GM18858 (cell line): ENCODE results near the gene FGG.

ENCODE experiments used
- ATAC-seq: cut with Tn5 transposase; IDR thresholded peaks from one replicate; pipeline ENCODE4 v1.9.1; 2021; ENCODE audit not compliant: unreplicated experiment

The FGG gene

GRCh38 chr4:154588198-154588597 is 24.3 kb downstream of the FGG start:
- ATAC-seq: no peak

- ATAC-seq: no peak
Measured at GRCh38 chr4:154586296-154587033, 26.0 kb downstream of the FGG start.

DNA sequence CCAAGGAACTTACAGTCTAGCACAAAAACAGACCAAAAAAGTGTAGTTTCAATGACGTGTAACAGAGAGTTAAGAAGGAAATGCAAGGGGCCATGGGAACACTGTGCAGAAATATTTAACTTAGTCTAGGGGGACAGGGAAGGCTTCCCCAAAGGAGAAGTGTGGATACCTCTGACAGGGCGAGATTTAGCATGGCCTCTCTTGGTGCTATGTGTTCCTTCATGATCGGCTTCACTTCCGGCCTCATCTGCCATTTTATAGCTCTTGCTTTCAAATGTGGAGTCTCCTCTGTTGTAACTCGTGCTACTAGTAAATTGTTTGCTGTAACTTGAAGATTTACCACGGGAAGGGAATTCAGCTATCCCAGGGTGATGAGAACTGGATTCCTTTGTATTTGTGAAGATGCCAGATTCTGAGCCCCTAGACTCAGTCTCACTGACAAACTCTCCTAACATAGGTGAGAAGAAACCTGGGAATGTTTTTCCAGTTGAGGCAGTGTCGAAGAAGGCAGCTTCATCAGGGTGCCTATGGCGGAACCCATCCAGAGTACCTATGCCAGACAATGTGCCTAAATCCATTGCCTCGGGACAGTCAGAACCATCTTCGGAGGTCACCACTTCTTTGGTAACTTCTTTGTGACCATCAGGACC is 27.0 kb downstream of the FGG start:
- ATAC-seq: no peak

DNA sequence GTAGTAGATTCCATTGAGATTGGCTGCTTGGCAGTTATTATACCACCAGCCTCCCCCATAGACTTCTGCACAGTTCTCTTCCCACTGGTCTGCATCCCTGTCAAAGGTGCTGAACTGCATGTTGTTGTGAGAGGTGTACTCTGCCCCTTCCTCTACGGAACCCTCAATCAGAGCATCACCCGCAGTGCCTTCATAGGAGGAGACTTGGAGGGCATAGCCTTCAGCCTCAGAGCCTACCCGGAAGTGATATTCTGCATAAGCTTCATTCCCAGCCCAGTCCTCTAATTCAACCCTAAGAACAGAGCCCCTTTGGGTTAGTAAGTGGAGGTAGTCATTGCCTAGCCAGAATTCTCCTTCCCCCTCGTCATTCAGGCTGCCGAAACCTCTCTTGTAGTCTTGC is 28.2 kb downstream of the FGG start:
- ATAC-seq: no peak

DNA sequence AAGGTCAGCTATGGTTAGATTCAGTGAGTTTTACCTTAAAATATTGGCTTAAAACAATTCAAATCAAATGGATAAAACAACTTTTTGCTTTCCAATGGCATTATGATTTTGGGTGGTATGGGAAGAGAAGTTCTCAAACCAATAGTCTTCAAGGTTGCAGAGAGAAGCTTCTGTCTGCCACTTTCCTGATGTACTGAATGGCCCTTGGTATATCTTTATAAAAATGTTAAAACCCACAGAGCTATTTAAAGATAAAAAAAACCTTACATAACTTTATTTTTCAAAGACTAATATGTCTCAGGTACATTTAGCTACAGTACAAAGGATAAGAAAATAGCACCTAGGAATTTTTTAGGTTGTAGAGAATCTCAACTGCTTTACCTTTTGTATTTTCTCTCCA is 28.8 kb downstream of the FGG start:
- ATAC-seq: no peak

DNA sequence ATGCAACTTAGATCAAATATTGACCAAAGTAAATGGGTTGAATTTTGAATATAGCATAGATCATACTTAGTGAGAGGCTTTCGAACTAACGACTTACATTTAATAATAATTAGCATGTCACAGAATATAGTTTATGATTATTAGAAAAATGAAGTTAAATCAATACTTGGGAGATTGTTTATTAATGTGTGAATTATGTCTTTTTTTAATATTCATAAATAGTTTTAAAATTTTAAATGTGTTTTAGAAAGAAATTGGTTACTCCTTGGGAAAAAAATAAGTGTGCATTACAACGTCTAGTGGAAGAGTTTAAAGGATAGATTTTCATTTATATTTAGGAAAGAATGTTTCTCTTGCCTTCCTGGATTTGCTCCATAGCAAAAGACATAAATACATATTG is 29.2 kb downstream of the FGG start:
- no peak for ATAC-seq

GRCh38 chr4:154582723-154583122 is 29.7 kb downstream of the FGG start:
- ATAC-seq: no peak

GRCh38 chr4:154579927-154580326 is 32.5 kb downstream of the FGG start:
- no peak for ATAC-seq

GRCh38 chr4:154578919-154579318 is 33.5 kb downstream of the FGG start:
- ATAC-seq: no peak

DNA sequence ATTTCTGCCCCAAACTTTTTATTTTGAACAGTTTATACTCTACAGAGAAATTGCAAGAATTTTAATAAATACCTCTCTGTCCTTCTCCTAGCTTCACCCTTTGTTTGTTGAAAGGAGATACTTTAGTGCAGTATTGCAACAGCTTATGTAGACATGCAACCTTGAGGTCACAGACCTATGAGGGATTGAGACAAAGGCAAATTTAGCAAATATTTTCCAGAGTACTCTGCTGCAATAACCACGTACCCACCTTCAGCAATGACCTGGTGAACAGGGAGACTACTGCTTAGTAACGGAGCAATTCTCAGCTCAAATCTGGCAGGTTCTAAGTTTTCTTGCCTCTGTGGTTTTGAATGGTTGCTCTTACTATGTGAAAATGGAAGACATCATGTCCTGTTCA is 35.1 kb downstream of the FGG start:
- no peak for ATAC-seq

DNA sequence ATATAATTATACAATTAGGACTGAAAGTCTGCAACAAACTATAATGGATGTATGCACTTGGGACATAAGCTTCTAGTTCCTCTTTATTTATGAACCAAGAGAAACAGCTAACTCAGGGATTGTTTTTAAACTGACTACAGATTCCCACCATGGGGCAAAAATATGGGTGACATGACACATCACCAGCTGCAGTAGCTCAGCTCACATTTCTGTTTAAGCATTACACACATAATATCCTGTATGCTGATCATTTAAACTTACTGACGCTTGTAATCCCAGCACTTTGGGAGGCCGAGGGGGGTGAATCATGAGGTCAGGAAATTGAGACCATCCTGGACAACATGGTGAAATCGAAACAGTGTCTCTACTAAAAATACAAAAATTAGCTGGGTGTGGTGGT is 38.1 kb downstream of the FGG start:
- ATAC-seq: no peak

- no peak for ATAC-seq
Measured at GRCh38 chr4:154573190-154573870, 39.1 kb downstream of the FGG start.

DNA sequence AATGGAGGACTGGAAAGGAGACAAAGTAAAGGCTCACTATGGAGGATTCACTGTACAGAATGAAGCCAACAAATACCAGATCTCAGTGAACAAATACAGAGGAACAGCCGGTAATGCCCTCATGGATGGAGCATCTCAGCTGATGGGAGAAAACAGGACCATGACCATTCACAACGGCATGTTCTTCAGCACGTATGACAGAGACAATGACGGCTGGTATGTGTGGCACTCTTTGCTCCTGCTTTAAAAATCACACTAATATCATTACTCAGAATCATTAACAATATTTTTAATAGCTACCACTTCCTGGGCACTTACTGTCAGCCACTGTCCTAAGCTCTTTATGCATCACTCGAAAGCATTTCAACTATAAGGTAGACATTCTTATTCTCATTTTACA is 42.9 kb downstream of the FGG start:
- ATAC-seq: no peak

GRCh38 chr4:154569028-154569427 is 43.4 kb downstream of the FGG start:
- ATAC-seq: no peak

DNA sequence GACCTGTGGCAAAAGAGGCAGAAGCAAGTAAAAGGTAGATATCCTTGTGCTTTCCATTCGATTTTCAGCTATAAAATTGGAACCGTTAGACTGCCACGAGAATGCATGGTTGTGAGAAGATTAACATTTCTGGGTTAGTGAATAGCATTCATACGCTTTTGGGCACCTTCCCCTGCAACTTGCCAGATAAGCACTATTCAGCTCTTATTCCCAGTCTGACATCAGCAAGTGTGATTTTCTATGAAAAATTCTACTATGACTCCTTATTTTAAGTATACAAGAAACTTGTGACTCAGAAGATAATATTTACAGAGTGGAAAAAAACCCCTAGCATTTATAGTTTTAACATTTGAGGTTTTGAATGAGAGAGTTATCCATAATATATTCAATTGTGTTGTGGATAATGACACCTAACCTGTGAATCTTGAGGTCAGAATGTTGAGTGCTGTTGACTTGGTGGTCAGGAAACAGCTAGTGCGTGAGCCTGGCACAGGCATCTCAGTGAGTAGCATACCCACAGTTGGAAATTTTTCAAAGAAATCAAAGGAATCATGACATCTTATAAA is 45.7 kb downstream of the FGG start:
- ATAC-seq: no peak

- ATAC-seq: no peak
Measured at GRCh38 chr4:154565704-154566103, 46.8 kb downstream of the FGG start.

- ATAC-seq: no peak
Measured at GRCh38 chr4:154564311-154564710, 48.1 kb downstream of the FGG start.

DNA sequence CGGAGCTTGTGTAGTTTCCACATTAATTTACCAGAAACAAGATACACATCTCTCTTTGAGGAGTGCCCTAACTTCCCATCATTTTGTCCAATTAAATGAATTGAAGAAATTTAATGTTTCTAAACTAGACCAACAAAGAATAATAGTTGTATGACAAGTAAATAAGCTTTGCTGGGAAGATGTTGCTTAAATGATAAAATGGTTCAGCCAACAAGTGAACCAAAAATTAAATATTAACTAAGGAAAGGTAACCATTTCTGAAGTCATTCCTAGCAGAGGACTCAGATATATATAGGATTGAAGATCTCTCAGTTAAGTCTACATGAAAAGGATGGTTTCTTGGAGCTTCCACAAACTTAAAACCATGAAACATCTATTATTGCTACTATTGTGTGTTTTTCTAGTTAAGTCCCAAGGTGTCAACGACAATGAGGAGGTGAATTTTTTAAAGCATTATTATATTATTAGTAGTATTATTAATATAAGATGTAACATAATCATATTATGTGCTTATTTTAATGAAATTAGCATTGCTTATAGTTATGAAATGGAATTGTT is 49.7 kb downstream of the FGG start, which contains the start of gene FGB:
Gene FGB (plus strand): TSS at position 315 of the 558 bp plus-strand sequence. CDS start 8 bp downstream, at position 323.
- no peak for ATAC-seq

DNA sequence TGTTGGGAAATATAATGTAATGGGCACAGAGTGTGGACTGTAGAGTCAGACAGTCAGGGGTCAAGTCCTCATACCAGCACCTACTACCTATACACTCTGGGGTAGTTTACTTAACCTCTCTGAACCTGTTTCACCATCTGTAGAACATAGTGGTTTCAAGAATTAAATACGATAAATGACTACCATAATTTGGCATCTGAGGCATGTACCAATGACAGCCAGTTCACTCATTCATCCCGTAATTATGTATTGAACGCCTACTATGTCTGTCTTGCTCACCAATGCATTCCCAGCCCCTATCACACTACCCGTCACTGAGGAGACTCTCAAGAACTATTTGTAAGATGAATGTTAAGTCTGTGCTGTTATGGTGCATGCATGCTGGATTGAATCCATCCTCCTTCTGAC is 51.6 kb downstream of the FGG start:
- no peak for ATAC-seq

DNA sequence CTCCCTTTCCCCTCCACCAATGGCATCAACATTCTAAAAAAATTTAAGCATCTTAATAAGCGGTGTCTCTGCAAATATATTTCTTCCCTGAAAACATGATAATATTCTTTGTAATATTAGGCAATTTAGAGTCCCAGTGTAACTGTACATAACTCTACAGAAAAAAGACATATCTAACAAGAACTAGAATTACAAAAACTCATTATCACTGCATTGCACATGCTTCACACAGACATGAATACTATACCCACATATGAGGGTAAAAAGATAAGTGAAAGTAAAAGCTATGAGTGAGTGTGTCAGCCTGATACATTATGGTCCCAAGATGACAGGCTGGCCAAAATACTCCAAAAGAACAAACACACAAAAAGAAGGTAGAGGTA is 52.0 kb downstream of the FGG start:
- ATAC-seq: no peak
